ENCODE data around the gene RSPO3.
A peak's percentile ranks its signal among the peaks of the same experiment; 100 is the strongest.

RSPO3 gene

GRCh38 chr6:127119102-127120022 lies 891 bp downstream of the RSPO3 start (continued):
- TF ChIP-seq MEIS1 (CRISPR knock-in tag; IDR thresholded peaks at IDR 0.05; ENCODE audit: borderline replicate concordance) (no peak), ZNF140 (tag by site-specific recombination; IDR thresholded peaks at IDR 0.05) (no peak), ZFHX2 (tag by site-specific recombination; conservative IDR thresholded peaks at IDR 0.05) (no peak), IKZF3 (tag by site-specific recombination; IDR thresholded peaks at IDR 0.05) (no peak), ZNF624 (tag by site-specific recombination; IDR thresholded peaks at IDR 0.05) (no peak), TRIM28 (IDR thresholded peaks at IDR 0.05; ENCODE audit: borderline replicate concordance, low read length) (no peak), ZFP3 (tag by site-specific recombination; IDR thresholded peaks at IDR 0.05; ENCODE audit: low read depth) (no peak), ZNF660 (tag by site-specific recombination; IDR thresholded peaks at IDR 0.05) (0 out of 2 replicates have a peak, but pooled peaks have one; percentile 33), WT1 (tag by site-specific recombination; IDR thresholded peaks at IDR 0.05) (no peak), ZBTB17 (tag by site-specific recombination; IDR thresholded peaks at IDR 0.05) (no peak), ZNF398 (tag by site-specific recombination; IDR thresholded peaks at IDR 0.05) (no peak), ZNF530 (tag by site-specific recombination; IDR thresholded peaks at IDR 0.05; ENCODE audit: low read depth) (no peak), ZNF561 (tag by site-specific recombination; IDR thresholded peaks at IDR 0.05; ENCODE audit: borderline replicate concordance) (no peak), ZNF18 (tag by site-specific recombination; IDR thresholded peaks at IDR 0.05) (no peak), ZNF548 (tag by site-specific recombination; IDR thresholded peaks at IDR 0.05) (no peak), ZNF2 (tag by site-specific recombination; IDR thresholded peaks at IDR 0.05) (no peak), ZNF513 (tag by site-specific recombination; IDR thresholded peaks at IDR 0.05) (no peak), ZNF791 (tag by site-specific recombination; IDR thresholded peaks at IDR 0.05) (no peak), ZNF449 (tag by site-specific recombination; IDR thresholded peaks at IDR 0.05) (peak; percentile 58; the same call in 1 of the 2 replicates), ZNF155 (tag by site-specific recombination; IDR thresholded peaks at IDR 0.05) (no peak), ZNF24 (tag by site-specific recombination; IDR thresholded peaks at IDR 0.05) (no peak), ZFP69B (tag by site-specific recombination; IDR thresholded peaks at IDR 0.05) (no peak)
- TF ChIP-seq, protein P1, sequence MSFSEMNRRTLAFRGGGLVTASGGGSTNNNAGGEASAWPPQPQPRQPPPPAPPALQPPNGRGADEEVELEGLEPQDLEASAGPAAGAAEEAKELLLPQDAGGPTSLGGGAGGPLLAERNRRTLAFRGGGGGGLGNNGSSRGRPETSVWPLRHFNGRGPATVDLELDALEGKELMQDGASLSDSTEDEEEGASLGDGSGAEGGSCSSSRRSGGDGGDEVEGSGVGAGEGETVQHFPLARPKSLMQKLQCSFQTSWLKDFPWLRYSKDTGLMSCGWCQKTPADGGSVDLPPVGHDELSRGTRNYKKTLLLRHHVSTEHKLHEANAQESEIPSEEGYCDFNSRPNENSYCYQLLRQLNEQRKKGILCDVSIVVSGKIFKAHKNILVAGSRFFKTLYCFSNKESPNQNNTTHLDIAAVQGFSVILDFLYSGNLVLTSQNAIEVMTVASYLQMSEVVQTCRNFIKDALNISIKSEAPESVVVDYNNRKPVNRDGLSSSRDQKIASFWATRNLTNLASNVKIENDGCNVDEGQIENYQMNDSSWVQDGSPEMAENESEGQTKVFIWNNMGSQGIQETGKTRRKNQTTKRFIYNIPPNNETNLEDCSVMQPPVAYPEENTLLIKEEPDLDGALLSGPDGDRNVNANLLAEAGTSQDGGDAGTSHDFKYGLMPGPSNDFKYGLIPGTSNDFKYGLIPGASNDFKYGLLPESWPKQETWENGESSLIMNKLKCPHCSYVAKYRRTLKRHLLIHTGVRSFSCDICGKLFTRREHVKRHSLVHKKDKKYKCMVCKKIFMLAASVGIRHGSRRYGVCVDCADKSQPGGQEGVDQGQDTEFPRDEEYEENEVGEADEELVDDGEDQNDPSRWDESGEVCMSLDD (tag by site-specific recombination; IDR thresholded peaks at IDR 0.05): no peak; the same call in 1 of the 2 replicates
- TF ChIP-seq, protein P2, sequence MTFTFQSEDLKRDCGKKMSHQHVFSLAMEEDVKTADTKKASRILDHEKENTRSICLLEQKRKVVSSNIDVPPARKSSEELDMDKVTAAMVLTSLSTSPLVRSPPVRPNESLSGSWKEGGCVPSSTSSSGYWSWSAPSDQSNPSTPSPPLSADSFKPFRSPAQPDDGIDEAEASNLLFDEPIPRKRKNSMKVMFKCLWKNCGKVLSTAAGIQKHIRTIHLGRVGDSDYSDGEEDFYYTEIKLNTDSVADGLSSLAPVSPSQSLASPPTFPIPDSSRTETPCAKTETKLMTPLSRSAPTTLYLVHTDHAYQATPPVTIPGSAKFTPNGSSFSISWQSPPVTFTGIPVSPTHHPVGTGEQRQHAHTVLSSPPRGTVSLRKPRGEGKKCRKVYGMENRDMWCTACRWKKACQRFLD (tag by site-specific recombination; IDR thresholded peaks at IDR 0.05): no peak

Measured in HEK293 (cell line).